ACC112 (cell line): Measurements from ENCODE around the gene TRPM2.
"Not testable (repeated sequence)": the region's sequence is repeated elsewhere in the genome, so short reads cannot be mapped to it uniquely, and the experiment has no call there.

Experiments used
- H2AFZ ChIP-seq: fragments of 200-600 bp; sonication (generic); one replicate; pipeline ENCODE4 v1.6.0; 2017; ENCODE audit warnings: antibody characterized with exemption, low read length; ENCODE audit not compliant: unreplicated experiment
- H3K27ac ChIP-seq: fragments of 200-600 bp; sonication (generic); 2 replicates; pipeline ENCODE4 v1.5.1; 2014; ENCODE audit warnings: low read depth, mild to moderate bottlenecking, antibody characterized with exemption, low read length, moderate library complexity
- H3K27me3 ChIP-seq: fragments of 200-600 bp; sonication (generic); 2 replicates; pipeline ENCODE4 v1.6.1; 2014; ENCODE audit warnings: mild to moderate bottlenecking, antibody characterized with exemption, low read length, moderate library complexity, mixed read lengths; ENCODE audit not compliant: insufficient read depth
- H3K36me3 ChIP-seq: fragments of 200-600 bp; sonication (generic); 2 replicates; pipeline ENCODE4 v1.6.1; 2016; ENCODE audit warnings: mild to moderate bottlenecking, antibody characterized with exemption, low read length, moderate library complexity, mixed read lengths; ENCODE audit not compliant: insufficient read depth
- H3K4me1 ChIP-seq: fragments of 200-600 bp; sonication (generic); one replicate; pipeline ENCODE4 v1.6.1; 2016; ENCODE audit warnings: low read length, mixed read lengths; ENCODE audit not compliant: insufficient read depth, unreplicated experiment, control insufficient read depth
- H3K4me3 ChIP-seq: fragments of 200-600 bp; sonication (generic); 2 replicates; pipeline ENCODE4 v1.5.1; 2014; ENCODE audit warnings: mild to moderate bottlenecking, low read depth, low read length
- H3K79me2 ChIP-seq: fragments of 200-600 bp; sonication (generic); one replicate; pipeline ENCODE4 v1.6.0; 2016; ENCODE audit warnings: low read length; ENCODE audit not compliant: control insufficient read depth, unreplicated experiment, insufficient read depth

The TRPM2 gene

DNA sequence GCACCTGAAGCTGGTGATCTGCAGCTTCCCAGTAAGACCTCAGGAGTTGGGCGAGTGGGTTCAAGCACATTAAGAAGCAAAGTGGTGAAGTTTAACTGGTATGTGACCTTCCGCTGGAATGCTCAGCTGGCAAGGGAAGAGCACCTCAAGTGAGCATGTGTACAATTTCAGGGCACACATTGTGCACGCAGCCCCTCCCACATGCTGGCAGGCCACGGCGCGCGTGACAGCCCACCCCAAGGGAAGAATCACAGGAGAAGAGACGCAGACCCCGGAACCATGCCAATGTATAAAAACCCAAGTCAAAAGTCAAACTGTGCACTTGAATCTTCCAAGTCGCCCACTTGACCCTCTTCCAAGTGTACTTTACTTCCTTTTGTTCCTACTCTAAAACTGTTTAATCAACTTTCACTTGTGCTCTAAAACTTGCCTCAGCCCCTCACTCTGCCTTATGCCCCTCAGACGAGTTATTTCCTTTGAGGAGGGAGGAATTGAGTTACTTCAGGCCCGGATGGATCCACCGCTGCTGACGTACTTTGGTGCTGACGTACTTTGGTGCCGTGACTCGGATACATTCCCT, 121.9 kb downstream of the TRPM2 start:
- Histone ChIP-seq H3K27ac (no peak overlapping the region), H3K36me3 (no peaks in the 10 kb centered on the region), H2AFZ (no peak overlapping the region), H3K79me2 (no peaks in the 10 kb centered on the region), H3K4me3 (no peak overlapping the region), H3K4me1 (no peaks in the 10 kb centered on the region), H3K27me3 (peaks cover 7% of the 10 kb centered on the region; the same call in 1 of the 2 replicates)

DNA sequence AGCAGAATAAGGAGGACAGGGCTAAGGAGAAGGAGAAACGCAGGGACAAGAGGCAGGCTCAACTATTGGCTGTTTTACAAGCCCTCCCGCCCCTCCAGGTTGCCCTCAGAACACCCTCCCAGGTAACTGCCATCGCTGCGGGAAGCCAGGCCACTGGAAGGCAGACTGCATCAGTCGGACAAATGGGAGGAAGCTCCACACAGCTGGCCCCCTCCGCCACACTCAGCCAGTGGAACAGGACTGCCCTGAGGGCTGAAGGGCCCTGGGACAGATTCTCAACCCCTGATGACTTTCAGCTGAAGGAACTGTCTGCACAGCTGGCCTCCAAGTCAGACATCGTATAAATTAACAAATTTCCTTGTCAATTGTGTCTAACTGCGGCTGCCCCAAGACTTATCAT, 123.7 kb downstream of the TRPM2 start:
- no peaks in the 10 kb centered on the region for H3K79me2 ChIP-seq
- no peaks in the 10 kb centered on the region for H3K4me1 ChIP-seq
- peaks cover 7% of the 10 kb centered on the region; the same call in 1 of the 2 replicates for H3K27me3 ChIP-seq
- H3K27ac ChIP-seq = no peak overlapping the region
- no peaks in the 10 kb centered on the region for H3K36me3 ChIP-seq
- H2AFZ ChIP-seq = no peak overlapping the region
- no peak overlapping the region for H3K4me3 ChIP-seq

DNA sequence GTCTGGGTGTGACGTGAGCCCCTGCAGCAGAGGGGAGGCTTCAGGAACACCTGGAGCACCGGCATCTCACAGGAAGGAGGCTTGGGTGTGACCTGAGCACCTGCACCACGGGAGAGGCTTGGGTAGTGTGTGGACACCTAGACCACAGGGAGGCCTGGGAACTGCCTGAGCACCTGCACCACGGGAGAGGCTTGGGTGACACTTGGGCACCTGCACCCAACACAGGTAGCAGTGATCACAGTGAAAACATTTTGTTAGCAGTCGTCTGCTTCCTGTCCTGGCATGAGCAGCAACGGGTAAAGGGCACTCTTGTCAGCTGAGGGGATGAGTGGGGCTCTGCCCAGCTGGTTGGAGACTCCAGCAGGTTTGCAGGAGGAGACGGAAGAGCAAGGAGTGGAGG, 124.3 kb downstream of the TRPM2 start:
- Histone ChIP-seq H3K79me2 (no peaks in the 10 kb centered on the region), H3K27me3 (peaks cover 7% of the 10 kb centered on the region; the same call in 1 of the 2 replicates), H2AFZ (no peak overlapping the region), H3K4me3 (no peak overlapping the region), H3K27ac (no peak overlapping the region), H3K36me3 (no peaks in the 10 kb centered on the region), H3K4me1 (no peaks in the 10 kb centered on the region)

DNA sequence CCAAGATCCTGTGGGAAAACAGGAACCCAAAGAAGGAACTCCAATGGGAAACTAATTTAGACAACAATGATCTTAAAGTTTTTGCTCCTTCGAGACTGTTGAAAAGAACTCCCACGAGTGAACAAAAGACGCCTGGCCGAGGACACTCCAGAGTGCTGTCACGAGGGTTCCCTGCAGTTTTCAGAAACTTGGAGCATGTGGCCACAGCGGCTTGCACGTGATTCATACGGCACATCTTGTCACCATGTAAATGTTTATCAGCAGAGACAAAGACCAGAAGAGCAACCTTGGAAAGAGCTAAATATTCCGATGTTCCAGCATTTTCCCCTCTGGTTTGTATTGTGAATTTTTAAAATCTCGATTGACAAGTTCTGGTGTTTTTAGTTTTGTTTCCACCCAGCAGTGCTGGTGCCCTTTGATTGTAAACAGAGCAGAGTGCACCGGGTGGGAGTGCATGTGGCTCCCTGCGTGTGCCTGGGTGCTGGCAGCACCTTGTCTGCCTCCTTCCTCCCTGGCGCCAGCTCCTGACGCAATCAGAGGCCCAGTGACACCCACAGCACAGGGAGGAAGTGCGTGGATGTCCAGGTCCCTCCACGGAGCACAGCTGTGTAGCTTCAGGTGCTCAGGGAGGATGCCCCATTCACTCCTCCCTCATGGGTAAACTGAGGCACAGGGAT, 124.8 kb downstream of the TRPM2 start:
- no peak overlapping the region for H3K27ac ChIP-seq
- H3K79me2 ChIP-seq = no peaks in the 10 kb centered on the region
- no peaks in the 10 kb centered on the region for H3K36me3 ChIP-seq
- H3K4me3 ChIP-seq = no peak overlapping the region
- no peaks in the 10 kb centered on the region for H3K4me1 ChIP-seq
- H2AFZ ChIP-seq = no peak overlapping the region
- peaks cover 9% of the 10 kb centered on the region; the same call in 1 of the 2 replicates for H3K27me3 ChIP-seq

DNA sequence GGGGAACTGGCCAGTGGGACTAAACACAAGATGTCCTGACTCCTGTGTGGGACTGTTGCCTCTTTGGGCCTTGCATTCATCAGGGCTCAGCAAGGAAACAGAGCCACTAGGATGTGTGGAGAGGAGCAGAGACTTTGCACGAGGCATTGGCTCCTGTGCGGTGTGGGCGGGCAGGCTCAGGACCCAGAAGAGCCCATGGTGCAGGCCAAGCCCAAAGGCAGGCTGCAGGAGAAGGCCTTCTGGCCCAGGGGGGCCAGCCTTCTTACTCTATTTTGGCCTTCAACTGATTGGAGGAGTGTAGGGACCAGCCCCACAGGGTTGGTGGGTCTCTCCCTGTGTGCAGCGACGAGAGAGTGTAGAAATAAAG, 125.4 kb downstream of the TRPM2 start:
- Histone ChIP-seq H3K4me3 (no peak overlapping the region), H3K79me2 (no peaks in the 10 kb centered on the region), H3K27ac (no peak overlapping the region), H3K36me3 (no peaks in the 10 kb centered on the region), H2AFZ (no peak overlapping the region), H3K27me3 (peaks cover 11% of the 10 kb centered on the region; the same call in 1 of the 2 replicates), H3K4me1 (no peaks in the 10 kb centered on the region)

DNA sequence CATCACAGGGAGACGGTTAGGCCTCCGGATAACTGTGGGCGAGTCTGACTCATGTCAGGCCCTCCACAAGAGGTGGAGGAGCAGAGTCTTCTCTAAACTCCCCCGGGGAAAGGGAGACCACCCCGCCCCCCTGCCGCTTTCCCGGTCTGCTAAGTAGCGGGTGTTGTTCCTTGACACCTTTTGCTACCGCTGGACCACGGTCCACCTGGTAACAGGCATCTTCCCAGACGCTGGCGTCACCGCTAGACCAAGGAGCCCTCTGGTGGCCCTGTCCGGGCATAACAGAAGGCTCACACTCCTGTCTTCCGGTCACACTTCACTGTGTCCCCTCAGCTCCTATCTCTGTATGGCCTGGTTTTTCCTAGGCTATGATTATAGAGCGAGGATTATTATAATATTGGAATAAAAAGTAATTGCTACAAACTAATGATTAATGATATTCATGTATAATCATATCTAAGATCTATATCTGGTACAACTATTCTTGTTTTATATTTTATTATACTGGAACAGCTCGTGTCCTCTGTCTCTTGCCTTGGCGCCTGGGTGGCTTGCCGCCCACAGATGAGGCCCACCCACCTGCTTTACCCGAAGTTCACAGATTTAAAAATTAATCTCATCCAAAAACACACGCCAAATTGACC, 126.3 kb downstream of the TRPM2 start:
- H3K79me2 ChIP-seq, H3K4me1 ChIP-seq, H3K36me3 ChIP-seq, H3K4me3 ChIP-seq, H3K27ac ChIP-seq, H2AFZ ChIP-seq: not testable (repeated sequence)
- peaks cover 11% of the 10 kb centered on the region; the same call in 1 of the 2 replicates for H3K27me3 ChIP-seq

DNA sequence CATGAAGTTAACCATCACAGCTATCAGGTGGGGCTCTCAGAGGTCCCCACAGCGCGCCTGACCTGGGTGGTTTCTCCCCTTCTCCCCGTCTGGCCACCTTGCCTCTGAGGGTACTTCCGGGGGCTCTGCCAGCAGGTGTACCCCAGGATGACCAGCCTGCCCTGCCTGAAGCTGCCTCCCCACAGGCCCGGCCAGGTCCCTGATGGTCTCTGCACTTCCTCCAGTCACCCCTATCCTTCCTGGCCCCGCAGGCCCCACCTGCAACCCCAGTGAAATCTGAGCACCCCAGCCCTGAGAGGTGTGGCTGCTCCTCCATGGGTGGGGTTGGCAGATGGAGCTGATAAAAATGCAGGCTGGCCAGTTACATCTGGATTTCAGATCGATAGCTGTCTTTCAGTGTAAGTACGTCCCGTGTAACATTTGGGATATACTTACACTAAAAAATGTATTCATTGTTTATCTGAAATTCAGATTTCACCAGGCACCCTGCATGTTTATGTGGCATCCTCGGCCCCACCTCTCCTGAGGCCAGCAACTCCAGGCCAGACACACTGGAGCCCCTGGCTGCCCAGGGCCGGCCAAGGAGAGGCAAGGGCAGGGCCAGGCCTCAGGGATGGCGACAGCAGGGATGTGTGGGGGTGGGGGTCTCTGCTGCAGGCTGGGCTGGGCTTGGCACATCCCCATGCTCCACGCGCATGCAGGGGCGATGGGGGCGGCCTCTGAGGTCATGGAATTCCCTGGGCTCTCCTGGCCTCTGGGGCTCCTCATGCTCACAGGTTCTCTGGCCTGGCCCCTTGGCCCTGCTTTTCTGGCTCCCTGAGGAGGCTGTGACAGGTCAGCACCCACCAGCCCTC, 127.0 kb downstream of the TRPM2 start:
- Histone ChIP-seq H3K79me2 (no peaks in the 10 kb centered on the region), H3K4me3 (no peak overlapping the region), H3K27ac (no peak overlapping the region), H3K36me3 (no peaks in the 10 kb centered on the region), H3K27me3 (peaks cover 11% of the 10 kb centered on the region; the same call in 1 of the 2 replicates), H3K4me1 (no peaks in the 10 kb centered on the region), H2AFZ (no peak overlapping the region)

DNA sequence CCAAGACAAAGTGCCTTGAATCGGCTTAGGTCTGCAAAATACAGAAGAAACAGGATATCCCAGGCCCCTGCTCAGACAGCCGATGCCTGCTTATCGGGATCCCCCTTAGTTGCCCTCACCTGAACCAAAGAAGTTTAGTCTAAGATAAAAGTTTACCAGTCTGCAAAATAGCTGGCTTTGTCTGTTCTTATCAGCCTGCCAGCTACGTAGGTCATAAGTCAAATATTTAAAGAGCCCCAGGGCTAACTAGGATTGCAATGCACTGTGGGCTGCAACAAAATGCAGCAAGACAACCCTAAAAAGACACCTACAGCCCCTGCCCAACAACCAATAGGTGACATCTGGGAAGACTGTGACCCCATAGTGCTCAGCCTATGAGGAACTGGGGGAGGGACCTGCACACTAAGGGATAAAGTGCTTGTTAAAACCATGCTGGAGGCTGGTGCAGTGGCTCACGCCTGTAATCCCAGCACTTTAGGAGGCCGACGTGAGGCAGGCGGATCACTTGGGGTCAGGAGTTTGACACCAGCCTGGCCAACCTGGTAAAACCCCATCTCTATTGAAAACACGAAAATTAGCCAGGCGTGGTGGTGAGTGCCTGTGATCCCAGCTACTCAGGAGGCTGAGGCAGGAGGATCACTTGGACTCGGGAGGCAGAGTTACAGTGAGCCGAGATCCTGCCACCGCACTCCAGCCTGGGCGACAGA, 129.3 kb downstream of the TRPM2 start:
- Histone ChIP-seq H3K27ac (no peak overlapping the region), H3K4me3 (no peak overlapping the region), H3K79me2 (no peaks in the 10 kb centered on the region), H3K4me1 (no peaks in the 10 kb centered on the region), H2AFZ (no peak overlapping the region), H3K36me3 (no peaks in the 10 kb centered on the region), H3K27me3 (peaks cover 7% of the 10 kb centered on the region; the same call in 1 of the 2 replicates)

DNA sequence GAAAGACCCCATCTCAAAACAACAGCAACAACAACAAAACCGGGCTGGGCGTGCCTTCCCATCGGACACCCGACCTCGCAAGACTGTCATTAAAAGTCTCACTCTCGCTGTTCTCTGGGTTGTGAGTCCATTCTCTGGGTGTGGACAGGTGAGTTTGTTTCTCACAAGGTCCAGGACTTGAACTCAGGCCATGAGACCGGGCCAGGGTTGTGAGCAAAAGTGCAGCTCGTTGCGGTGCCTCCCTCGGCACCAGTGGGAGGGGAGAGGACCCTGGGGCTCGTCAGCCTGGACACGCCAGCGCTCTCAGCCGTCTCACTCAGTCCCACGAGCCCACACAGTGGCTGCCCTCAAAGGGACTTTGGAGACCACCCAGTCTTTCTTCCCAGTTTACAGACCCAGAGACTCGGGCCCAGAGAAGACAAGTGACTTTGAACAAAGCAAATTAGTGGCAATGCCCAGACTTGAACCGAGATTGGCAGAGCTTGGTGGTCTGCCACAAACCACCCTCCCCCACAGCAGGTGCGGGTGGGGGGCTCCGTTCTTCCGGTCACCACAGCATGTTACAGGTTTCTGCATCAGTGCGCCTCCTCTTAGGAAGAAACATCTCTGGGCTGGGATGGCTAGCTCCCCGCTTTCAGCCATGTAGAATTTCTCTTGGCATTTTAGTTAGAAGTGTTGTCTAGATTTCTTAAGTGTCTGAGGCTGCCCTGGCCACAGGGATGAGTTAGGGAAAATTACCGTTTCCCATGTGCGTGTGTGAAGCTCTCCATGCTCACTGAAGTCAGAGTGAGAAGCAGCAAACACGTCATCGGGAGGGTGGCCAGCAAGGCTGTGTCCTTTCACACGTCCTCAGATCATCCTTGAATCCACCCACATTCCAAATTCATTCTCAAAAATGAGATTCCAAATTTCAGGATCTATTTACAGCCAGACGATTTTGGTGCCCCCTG, 130.1 kb downstream of the TRPM2 start:
- Histone ChIP-seq H3K4me3 (no peak overlapping the region), H3K27me3 (peaks cover 7% of the 10 kb centered on the region; the same call in 1 of the 2 replicates), H3K36me3 (no peaks in the 10 kb centered on the region), H3K4me1 (no peaks in the 10 kb centered on the region), H3K27ac (no peak overlapping the region), H2AFZ (no peak overlapping the region), H3K79me2 (no peaks in the 10 kb centered on the region)
